Esophagus squamous epithelium (tissue), 4 donors: ENCODE results near the gene GTF2I.
"Not testable (repeated sequence)": the region's sequence is repeated elsewhere in the genome, so short reads cannot be mapped to it uniquely, and the experiment has no call there.

Experiments used
- POLR2A ChIP-seq, 4 donors: fragments of 450-650 bp; IDR thresholded peaks; one replicate each; pipeline ENCODE4 v1.6.1; 2017; ENCODE audit warnings: antibody characterized with exemption in 4 of 4, mild to moderate bottlenecking in 4 of 4, moderate library complexity in 3 of 4
- TF ChIP-seq, protein P1 (sequence below), 6 experiments: fragments of 450-650 bp in 4 of 6; fragments of 200-600 bp in 2 of 6; sonication (generic) in 2 of 6; IDR thresholded peaks; one replicate each; pipeline ENCODE4 v1.5.1; 2016 to 2019; ENCODE audit warnings: antibody characterized with exemption in 6 of 6, mild to moderate bottlenecking in 4 of 6, moderate library complexity in 4 of 6

- TF ChIP-seq, protein P1, sequence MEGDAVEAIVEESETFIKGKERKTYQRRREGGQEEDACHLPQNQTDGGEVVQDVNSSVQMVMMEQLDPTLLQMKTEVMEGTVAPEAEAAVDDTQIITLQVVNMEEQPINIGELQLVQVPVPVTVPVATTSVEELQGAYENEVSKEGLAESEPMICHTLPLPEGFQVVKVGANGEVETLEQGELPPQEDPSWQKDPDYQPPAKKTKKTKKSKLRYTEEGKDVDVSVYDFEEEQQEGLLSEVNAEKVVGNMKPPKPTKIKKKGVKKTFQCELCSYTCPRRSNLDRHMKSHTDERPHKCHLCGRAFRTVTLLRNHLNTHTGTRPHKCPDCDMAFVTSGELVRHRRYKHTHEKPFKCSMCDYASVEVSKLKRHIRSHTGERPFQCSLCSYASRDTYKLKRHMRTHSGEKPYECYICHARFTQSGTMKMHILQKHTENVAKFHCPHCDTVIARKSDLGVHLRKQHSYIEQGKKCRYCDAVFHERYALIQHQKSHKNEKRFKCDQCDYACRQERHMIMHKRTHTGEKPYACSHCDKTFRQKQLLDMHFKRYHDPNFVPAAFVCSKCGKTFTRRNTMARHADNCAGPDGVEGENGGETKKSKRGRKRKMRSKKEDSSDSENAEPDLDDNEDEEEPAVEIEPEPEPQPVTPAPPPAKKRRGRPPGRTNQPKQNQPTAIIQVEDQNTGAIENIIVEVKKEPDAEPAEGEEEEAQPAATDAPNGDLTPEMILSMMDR (IDR thresholded peaks at IDR 0.05), result not testable (repeated sequence)
- not testable (repeated sequence) for TF ChIP-seq POLR2A (IDR thresholded peaks at IDR 0.05)
These were observed 107.8 kb downstream of the GTF2I start for GRCh38 chr7:74765205-74765918.
